ENCODE measurements around the gene GABRD.
A peak's percentile ranks its signal among the peaks of the same experiment; 100 is the strongest.

GABRD gene

GRCh38 chr1:2041305-2041704 lies 22.2 kb downstream of the GABRD start:
- DNase-seq = no peak

GRCh38 chr1:2041887-2042286 lies 22.7 kb downstream of the GABRD start:
- DNase-seq = no peak

DNA sequence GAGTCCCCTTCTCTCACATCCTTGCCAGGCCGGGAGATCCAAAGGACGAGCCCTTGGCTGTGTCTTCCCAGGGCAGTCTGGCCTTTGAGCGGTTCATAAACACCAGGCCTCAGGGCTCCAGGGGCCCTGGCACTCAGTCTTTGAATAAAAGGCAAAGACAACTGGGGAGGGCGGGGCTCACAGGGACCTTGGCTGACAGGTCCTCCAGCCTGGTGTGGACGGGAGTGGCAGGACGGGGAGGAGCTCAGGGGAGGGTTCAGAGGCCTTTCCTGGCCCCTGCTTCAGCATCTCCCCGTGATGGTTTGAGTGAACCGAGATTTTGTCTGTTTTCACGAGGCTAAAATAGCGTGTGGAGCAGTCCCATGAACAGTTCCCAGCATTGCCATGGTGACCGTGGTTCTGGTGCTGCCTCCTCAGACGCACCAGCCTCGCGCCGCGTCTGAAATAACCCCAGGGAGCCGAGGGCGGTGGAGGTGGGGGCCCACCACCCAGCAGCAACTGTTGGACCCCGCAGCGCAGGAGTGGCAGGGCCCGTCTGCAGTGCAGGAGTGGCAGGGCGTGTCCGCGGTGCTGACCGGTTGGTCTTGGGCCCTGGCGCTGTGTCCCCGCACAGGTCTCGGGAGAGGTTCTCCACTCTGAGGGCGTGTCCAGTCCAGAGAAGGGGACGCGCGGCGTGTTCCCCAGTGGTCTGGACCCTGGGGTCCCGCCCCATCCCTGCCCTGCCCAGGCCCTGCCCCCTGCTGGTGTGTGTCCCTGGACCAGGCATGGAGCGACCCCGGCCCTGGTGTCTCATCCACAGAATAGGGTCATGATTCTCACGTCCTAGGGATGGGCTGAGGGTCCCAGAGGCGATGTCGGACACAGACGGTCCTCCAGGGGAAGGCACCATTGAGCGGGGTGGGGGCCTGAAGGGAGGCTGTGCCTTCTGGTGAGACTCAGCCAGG lies 24.0 kb downstream of the GABRD start:
- DNase-seq = no peak

- no peak for DNase-seq
Measured at GRCh38 chr1:2043886-2044285, 24.7 kb downstream of the GABRD start.

DNA sequence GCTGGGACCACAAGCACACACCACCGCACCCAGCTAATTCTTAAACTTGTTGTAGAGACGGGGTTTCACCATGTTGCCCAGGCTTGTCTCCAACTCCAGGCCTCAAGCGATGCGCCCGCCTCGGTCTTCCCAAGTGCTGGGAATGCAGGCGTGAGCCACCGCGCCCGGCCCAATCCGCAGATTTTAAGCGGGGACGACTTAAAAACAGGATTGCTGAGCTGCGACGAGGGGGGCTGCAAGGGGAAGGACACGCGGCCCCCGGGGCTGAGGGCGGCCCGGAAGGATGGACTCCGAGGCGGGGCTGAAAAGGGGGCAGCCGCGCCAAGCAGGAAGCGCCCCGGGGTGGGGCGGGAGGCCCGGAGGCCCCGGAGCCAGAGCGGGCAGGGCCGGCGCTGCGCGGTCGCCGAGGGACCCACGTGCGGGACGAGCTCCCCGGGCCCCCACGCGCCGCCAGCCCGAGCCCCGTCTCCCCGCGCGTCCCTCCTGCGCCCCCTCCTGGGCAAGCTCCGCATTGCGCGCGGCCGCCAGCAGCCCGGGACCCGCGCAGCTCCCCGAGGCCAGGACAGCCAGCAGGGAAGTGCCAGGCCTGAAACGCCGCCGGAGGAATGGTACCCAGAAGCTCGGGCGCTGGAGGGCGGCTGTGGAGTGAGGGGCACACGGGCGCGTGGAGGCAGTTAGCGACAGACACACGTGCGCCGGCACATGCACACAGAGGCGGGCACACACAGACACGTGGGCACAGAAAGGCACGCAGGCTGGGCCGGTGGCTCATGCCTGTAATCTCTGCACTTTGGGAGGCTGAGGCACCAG lies 25.6 kb downstream of the GABRD start:
- peak; percentile 27 for DNase-seq

GRCh38 chr1:2045468-2046173 lies 26.5 kb downstream of the GABRD start:
- DNase-seq = no peak

DNA sequence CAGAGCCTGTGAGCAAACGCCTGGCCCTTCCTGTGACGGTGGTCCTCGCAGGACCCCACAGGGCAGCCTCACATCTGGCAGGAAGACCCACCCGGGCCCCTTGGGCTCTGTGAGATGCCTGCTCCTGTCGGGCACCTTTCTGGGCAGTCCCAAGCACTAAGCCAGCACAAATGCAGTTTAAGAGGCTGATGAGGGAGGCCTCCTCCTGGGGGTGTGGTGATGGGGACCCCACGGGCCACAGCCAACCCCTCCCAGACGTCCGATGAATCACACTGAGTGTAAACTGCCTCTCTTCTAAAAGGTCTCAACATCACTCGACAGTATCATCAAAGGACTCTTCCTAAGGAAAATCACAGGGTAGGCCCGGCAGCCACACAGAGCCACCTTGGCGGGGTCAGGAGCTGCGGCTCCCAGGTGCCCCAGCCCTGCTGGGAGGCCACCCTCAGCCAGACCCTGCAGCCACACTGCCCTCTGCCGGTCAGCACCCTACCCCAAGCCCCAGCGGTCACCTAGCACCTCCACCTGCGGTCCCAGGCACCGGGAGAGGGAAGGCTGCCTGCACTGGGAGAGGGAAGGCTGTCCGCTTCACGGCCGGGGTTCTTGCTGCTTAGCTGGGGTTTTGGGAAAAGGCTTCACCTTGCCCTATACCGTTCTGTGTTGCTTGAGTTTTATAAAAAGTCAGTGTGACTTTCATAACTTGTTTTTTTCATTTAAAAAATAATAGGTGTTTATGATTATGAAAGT lies 27.2 kb downstream of the GABRD start:
- DNase-seq = no peak

- no peak for DNase-seq
Measured at GRCh38 chr1:2046953-2047748, 28.0 kb downstream of the GABRD start.

GRCh38 chr1:2047749-2048729 lies 28.9 kb downstream of the GABRD start:
- no peak for DNase-seq

DNA sequence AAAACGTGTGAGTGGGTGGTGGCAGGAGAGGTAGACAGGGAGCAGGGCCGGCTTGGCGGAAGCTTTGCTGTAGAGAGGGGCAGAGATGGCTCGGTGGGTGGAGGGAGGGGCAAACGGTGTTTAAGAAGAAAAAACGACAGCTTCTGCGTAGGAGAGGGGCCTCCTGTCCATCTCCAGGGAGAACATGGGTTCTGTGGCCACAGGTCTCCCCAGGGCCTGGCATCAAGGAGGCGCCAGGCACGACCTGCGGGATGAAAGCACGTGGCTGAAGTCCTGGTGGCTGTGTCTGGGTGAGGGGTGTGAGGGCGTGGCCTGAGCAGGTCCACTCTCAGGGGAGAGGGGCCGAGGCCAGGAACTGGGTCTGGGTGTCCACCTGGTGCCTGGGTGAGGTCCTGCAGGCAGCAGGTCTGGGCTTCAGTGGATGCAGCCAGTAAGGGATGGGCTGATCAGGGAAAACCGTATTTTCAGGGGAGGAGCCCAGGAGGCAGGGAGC lies 30.1 kb downstream of the GABRD start:
- peak; percentile 30 for DNase-seq

- DNase-seq = peak; percentile 90
Measured at GRCh38 chr1:2049718-2050431, 30.7 kb downstream of the GABRD start, which contains the start of gene PRKCZ. Gene PRKCZ (plus strand): TSS chr1:2050411. CDS start chr1:2050631, 220 bp downstream.

- DNase-seq = peak; percentile 64
Measured at GRCh38 chr1:2050461-2050792, 31.3 kb downstream of the GABRD start.

- DNase-seq = no peak
Measured at GRCh38 chr1:2050793-2051682, 31.9 kb downstream of the GABRD start.

GRCh38 chr1:2052054-2052679 lies 33.0 kb downstream of the GABRD start:
- DNase-seq = no peak

GRCh38 chr1:2052756-2053155 lies 33.6 kb downstream of the GABRD start:
- no peak for DNase-seq

DNA sequence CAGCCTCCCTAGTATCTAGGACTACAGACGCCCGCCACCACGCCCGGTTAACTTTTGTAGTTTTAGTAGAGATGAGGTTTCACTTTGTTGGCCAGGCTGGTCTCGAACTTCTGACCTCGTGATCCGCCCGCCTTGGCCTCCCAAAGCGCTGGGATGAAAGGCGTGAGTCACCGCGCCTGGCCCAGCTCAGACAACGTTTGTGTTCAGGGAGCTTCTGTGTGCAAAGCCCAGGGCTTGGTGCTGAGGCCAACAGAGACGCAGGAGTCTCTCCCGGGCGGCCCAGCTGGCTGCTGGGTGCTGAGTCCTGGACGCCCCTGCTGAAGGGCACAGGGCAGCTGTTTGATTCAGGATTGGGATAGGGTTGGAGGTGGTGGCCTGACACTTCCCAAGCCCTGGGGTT lies 34.1 kb downstream of the GABRD start:
- DNase-seq = no peak

- DNase-seq = no peak
Measured at GRCh38 chr1:2053784-2054376, 34.7 kb downstream of the GABRD start.

GRCh38 chr1:2054560-2054959 lies 35.4 kb downstream of the GABRD start:
- DNase-seq = no peak

Data from DMS79 treated with DMSO at 0.1 percent for 48 hours (cell line).